Measurements from ENCODE around the gene SLC35G1.

DNA sequence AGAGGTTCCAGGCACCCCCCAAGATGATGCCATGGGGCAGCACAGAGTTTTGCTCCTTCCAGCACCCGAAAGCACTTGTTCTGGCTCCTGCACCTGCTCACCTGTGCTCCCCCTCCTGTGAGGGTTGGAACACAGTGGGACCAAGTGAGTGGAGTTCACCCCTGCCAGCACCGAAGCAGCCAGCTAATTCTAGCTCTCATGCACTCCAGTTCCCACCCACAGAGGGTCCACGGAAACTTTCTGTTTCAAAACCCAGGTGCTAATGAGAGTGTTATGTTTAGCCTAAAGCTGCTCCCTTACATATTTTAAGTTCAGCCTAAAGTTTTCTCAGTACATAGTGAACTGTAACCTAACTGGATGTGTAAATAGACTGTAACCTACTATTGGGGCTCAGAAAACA, 42.6 kb upstream of the SLC35G1 start:
- TF ChIP-seq, protein P1, sequence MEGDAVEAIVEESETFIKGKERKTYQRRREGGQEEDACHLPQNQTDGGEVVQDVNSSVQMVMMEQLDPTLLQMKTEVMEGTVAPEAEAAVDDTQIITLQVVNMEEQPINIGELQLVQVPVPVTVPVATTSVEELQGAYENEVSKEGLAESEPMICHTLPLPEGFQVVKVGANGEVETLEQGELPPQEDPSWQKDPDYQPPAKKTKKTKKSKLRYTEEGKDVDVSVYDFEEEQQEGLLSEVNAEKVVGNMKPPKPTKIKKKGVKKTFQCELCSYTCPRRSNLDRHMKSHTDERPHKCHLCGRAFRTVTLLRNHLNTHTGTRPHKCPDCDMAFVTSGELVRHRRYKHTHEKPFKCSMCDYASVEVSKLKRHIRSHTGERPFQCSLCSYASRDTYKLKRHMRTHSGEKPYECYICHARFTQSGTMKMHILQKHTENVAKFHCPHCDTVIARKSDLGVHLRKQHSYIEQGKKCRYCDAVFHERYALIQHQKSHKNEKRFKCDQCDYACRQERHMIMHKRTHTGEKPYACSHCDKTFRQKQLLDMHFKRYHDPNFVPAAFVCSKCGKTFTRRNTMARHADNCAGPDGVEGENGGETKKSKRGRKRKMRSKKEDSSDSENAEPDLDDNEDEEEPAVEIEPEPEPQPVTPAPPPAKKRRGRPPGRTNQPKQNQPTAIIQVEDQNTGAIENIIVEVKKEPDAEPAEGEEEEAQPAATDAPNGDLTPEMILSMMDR (IDR thresholded peaks at IDR 0.05): no peak
- TF ChIP-seq NR3C1 (CRISPR knock-in tag; conservative IDR thresholded peaks at IDR 0.05; ENCODE audit: low read depth): no peak

All from WTC11 (cell line).